Central memory CD8-positive, alpha-beta T cell (primary cell): Measurements from ENCODE around the gene LAMA3.

Experiments
- ATAC-seq: fragments of 150-1000 bp; cut with Tn5 transposase; replicated peaks from 2 replicates; pipeline ENCODE4 v1.10.0; 2022; ENCODE audit warnings: mild to moderate bottlenecking, moderate FRiP score, moderate number of reproducible peaks; ENCODE audit not compliant: poor library complexity, severe bottlenecking; ENCODE audit errors: extremely low read depth
- DNase-seq, 2 donors: peaks; one replicate each; pipeline ENCODE4 v3.0.0; 2021; ENCODE audit warnings: low spot score in 2 of 2
- H3K27ac Mint-ChIP-seq: one replicate; pipeline ENCODE4 v1.8.0; 2022; ENCODE audit warnings: low read depth, mild to moderate bottlenecking, moderate library complexity, mixed read lengths
- H3K27me3 Mint-ChIP-seq: one replicate; pipeline ENCODE4 v1.8.0; 2022; ENCODE audit warnings: mixed read lengths
- H3K36me3 Mint-ChIP-seq: one replicate; pipeline ENCODE4 v1.8.0; 2022; ENCODE audit warnings: mild to moderate bottlenecking, moderate library complexity, mixed read lengths; ENCODE audit not compliant: insufficient read depth
- H3K4me1 Mint-ChIP-seq: one replicate; pipeline ENCODE4 v1.8.0; 2022; ENCODE audit warnings: mixed read lengths
- H3K4me3 Mint-ChIP-seq: one replicate; pipeline ENCODE4 v1.8.0; 2022; ENCODE audit warnings: mild to moderate bottlenecking, moderate library complexity, mixed read lengths
- H3K9me3 Mint-ChIP-seq: one replicate; pipeline ENCODE4 v1.8.0; 2022; ENCODE audit warnings: mixed read lengths

Gene LAMA3

GRCh38 chr18:23890589-23890988 lies 201.3 kb downstream of the LAMA3 start:
- DNase-seq = no peak
- H3K36me3 Mint-ChIP-seq = peaks cover 1% of the 10 kb centered on the region
- no peaks in the 10 kb centered on the region for H3K9me3 Mint-ChIP-seq
- no peaks in the 10 kb centered on the region for H3K27me3 Mint-ChIP-seq
- H3K4me1 Mint-ChIP-seq = peaks cover 16% of the 10 kb centered on the region
- H3K27ac Mint-ChIP-seq = no peak overlapping the region
- ATAC-seq = no peak
- no peak overlapping the region for H3K4me3 Mint-ChIP-seq

GRCh38 chr18:23893653-23894052 lies 204.4 kb downstream of the LAMA3 start:
- Mint-ChIP-seq H3K4me3 (no peak overlapping the region), H3K4me1 (no peaks in the 10 kb centered on the region), H3K36me3 (peaks cover 1% of the 10 kb centered on the region), H3K27me3 (no peaks in the 10 kb centered on the region), H3K27ac (no peak overlapping the region), H3K9me3 (no peaks in the 10 kb centered on the region)
- DNase-seq (no peak), ATAC-seq (no peak)

GRCh38 chr18:23894661-23895175 lies 205.5 kb downstream of the LAMA3 start:
- Mint-ChIP-seq H3K27ac (no peak overlapping the region), H3K4me3 (no peak overlapping the region), H3K36me3 (peaks cover 1% of the 10 kb centered on the region), H3K9me3 (no peaks in the 10 kb centered on the region), H3K27me3 (no peaks in the 10 kb centered on the region), H3K4me1 (no peaks in the 10 kb centered on the region)
- ATAC-seq (no peak), DNase-seq (no peak)

- Mint-ChIP-seq H3K9me3 (no peaks in the 10 kb centered on the region), H3K36me3 (peaks cover 1% of the 10 kb centered on the region), H3K27ac (no peak overlapping the region), H3K4me1 (peaks cover 5% of the 10 kb centered on the region), H3K27me3 (no peaks in the 10 kb centered on the region), H3K4me3 (no peak overlapping the region)
- DNase-seq (no peak), ATAC-seq (no peak)
These were observed 208.0 kb downstream of the LAMA3 start for GRCh38 chr18:23897291-23897690.

GRCh38 chr18:23897733-23898132 lies 208.5 kb downstream of the LAMA3 start:
- H3K4me1 Mint-ChIP-seq = peaks cover 5% of the 10 kb centered on the region
- DNase-seq = no peak
- no peak overlapping the region for H3K27ac Mint-ChIP-seq
- no peaks in the 10 kb centered on the region for H3K27me3 Mint-ChIP-seq
- H3K9me3 Mint-ChIP-seq = no peaks in the 10 kb centered on the region
- no peak for ATAC-seq
- H3K4me3 Mint-ChIP-seq = no peak overlapping the region
- peaks cover 1% of the 10 kb centered on the region for H3K36me3 Mint-ChIP-seq

- Mint-ChIP-seq H3K36me3 (no peaks in the 10 kb centered on the region), H3K9me3 (no peaks in the 10 kb centered on the region), H3K27ac (no peak overlapping the region), H3K4me3 (no peak overlapping the region), H3K4me1 (peaks cover 5% of the 10 kb centered on the region), H3K27me3 (no peaks in the 10 kb centered on the region)
- DNase-seq (no peak), ATAC-seq (no peak)
These were observed 211.7 kb downstream of the LAMA3 start for GRCh38 chr18:23900994-23901393.

GRCh38 chr18:23902396-23902795 lies 213.1 kb downstream of the LAMA3 start:
- DNase-seq (no peak), ATAC-seq (no peak)
- no peaks in the 10 kb centered on the region for H3K27me3 Mint-ChIP-seq
- H3K36me3 Mint-ChIP-seq = no peaks in the 10 kb centered on the region
- H3K4me1 Mint-ChIP-seq = peaks cover 5% of the 10 kb centered on the region
- H3K4me3 Mint-ChIP-seq = no peak overlapping the region
- H3K27ac Mint-ChIP-seq = no peak overlapping the region
- no peaks in the 10 kb centered on the region for H3K9me3 Mint-ChIP-seq

- Mint-ChIP-seq H3K9me3 (no peaks in the 10 kb centered on the region), H3K27ac (no peak overlapping the region), H3K4me3 (no peak overlapping the region), H3K27me3 (no peaks in the 10 kb centered on the region), H3K36me3 (no peaks in the 10 kb centered on the region), H3K4me1 (peaks cover 5% of the 10 kb centered on the region)
- DNase-seq (no peak), ATAC-seq (no peak)
These were observed 214.7 kb downstream of the LAMA3 start for GRCh38 chr18:23903971-23904370.

- no peaks in the 10 kb centered on the region for H3K36me3 Mint-ChIP-seq
- no peak for ATAC-seq
These were observed 217.4 kb downstream of the LAMA3 start for GRCh38 chr18:23906658-23907057.

GRCh38 chr18:23908827-23909226 lies 219.6 kb downstream of the LAMA3 start:
- Mint-ChIP-seq H3K4me1 (no peaks in the 10 kb centered on the region), H3K4me3 (no peak overlapping the region)

More at GRCh38 chr18:23906658-23907057, 217.4 kb downstream of the LAMA3 start:
- Mint-ChIP-seq H3K27me3 (no peaks in the 10 kb centered on the region), H3K4me1 (no peaks in the 10 kb centered on the region), H3K4me3 (no peak overlapping the region), H3K9me3 (no peaks in the 10 kb centered on the region), H3K27ac (no peak overlapping the region)
- DNase-seq = no peak

GRCh38 chr18:23910032-23910431 lies 220.8 kb downstream of the LAMA3 start:
- DNase-seq (no peak), ATAC-seq (no peak)
- Mint-ChIP-seq H3K27ac (no peak overlapping the region), H3K4me3 (no peak overlapping the region), H3K27me3 (no peaks in the 10 kb centered on the region), H3K9me3 (no peaks in the 10 kb centered on the region), H3K4me1 (no peaks in the 10 kb centered on the region), H3K36me3 (no peaks in the 10 kb centered on the region)

More at GRCh38 chr18:23908827-23909226, 219.6 kb downstream of the LAMA3 start:
- Mint-ChIP-seq H3K27ac (no peak overlapping the region), H3K9me3 (no peaks in the 10 kb centered on the region), H3K27me3 (no peaks in the 10 kb centered on the region), H3K36me3 (no peaks in the 10 kb centered on the region)
- DNase-seq = no peak
- ATAC-seq = no peak

- no peaks in the 10 kb centered on the region for H3K4me1 Mint-ChIP-seq
These were observed 223.1 kb downstream of the LAMA3 start for GRCh38 chr18:23912356-23912755.

GRCh38 chr18:23916338-23916737 lies 227.1 kb downstream of the LAMA3 start:
- Mint-ChIP-seq H3K27ac (no peak overlapping the region), H3K36me3 (peaks cover 2% of the 10 kb centered on the region), H3K4me1 (peaks cover 7% of the 10 kb centered on the region), H3K9me3 (no peaks in the 10 kb centered on the region), H3K4me3 (no peak overlapping the region), H3K27me3 (peaks cover 11% of the 10 kb centered on the region)
- ATAC-seq (no peak), DNase-seq (no peak)

More at GRCh38 chr18:23912356-23912755, 223.1 kb downstream of the LAMA3 start:
- no peaks in the 10 kb centered on the region for H3K9me3 Mint-ChIP-seq
- no peaks in the 10 kb centered on the region for H3K27me3 Mint-ChIP-seq
- DNase-seq (no peak), ATAC-seq (no peak)
- H3K4me3 Mint-ChIP-seq = no peak overlapping the region
- no peaks in the 10 kb centered on the region for H3K36me3 Mint-ChIP-seq
- no peak overlapping the region for H3K27ac Mint-ChIP-seq
